ENCODE data around the gene GOLGA7B. TPM values are rescaled to one million over a fixed set of nuclear protein-coding genes. Genes with fewer than 3 reads are reported as not detected.

The GOLGA7B gene
- polyA plus RNA-seq (2011; rRNA removed) (not detected in 2 replicates), polyA minus RNA-seq (2011; rRNA and poly(A)+ RNA removed) (not detected in 2 replicates)

- DNase-seq (ENCODE audit: low read depth, low spot score): no peak
Observed at GRCh38 chr10:97849687-97850402, at the start of gene GOLGA7B. Gene GOLGA7B, plus strand, starts transcription at chr10:97849843. Its CDS starts 461 bp downstream, at chr10:97850304.

GRCh38 chr10:97800474-97800873 is 49.2 kb upstream of the GOLGA7B start:
- Histone ChIP-seq H3K9me3 (ENCODE audit: control insufficient read depth, insufficient read depth, low read length) (no peaks in the 10 kb centered on the region), H3K27ac (ENCODE audit: low read depth, low read length) (no peak overlapping the region), H3K4me3 (ENCODE audit: low read depth, low read length) (no peak overlapping the region), H3K27me3 (ENCODE audit: control insufficient read depth, insufficient read depth, low read length) (peaks cover 4% of the 10 kb centered on the region)
- POLR2A ChIA-PET: no interaction called here
- CTCF ChIA-PET: no interaction called here
- DNase-seq (ENCODE audit: low read depth, low spot score): no peak
- no peak for TF ChIP-seq CTCF (IDR thresholded peaks at IDR 0.05; ENCODE audit: low read depth, low read length)

More at GRCh38 chr10:97849687-97850402, at the start of gene GOLGA7B:
- 0 out of 2 replicates have a peak within 1 kb of the TSS, but pooled peaks have one; percentile 4 for H3K4me3 ChIP-seq (ENCODE audit: low read depth, low read length)
- CTCF ChIA-PET: interaction anchor here (0.6 to 1.5 kb wide), 2 partner anchors 58 to 460 kb away, joined by 3 read pairs; no protein-coding TSS in a partner anchor
- no peaks in the 10 kb centered on the region for H3K9me3 ChIP-seq (ENCODE audit: control insufficient read depth, insufficient read depth, low read length)
- POLR2A ChIA-PET: no interaction called here
- TF ChIP-seq CTCF (IDR thresholded peaks at IDR 0.05; ENCODE audit: low read depth, low read length): no peak
- H3K27ac ChIP-seq (ENCODE audit: low read depth, low read length): no peak within 1 kb of the TSS
- peaks cover 31% of the 10 kb centered on the region for H3K27me3 ChIP-seq (ENCODE audit: control insufficient read depth, insufficient read depth, low read length)

GRCh38 chr10:97801422-97801821 is 48.2 kb upstream of the GOLGA7B start:
- CTCF ChIA-PET: interaction anchor here (0.6 to 1.5 kb wide), 2 partner anchors 9 to 66 kb away, joined by 3 to 9 read pairs; no protein-coding TSS in a partner anchor
- Histone ChIP-seq H3K27ac (ENCODE audit: low read depth, low read length) (no peak overlapping the region), H3K27me3 (ENCODE audit: control insufficient read depth, insufficient read depth, low read length) (peaks cover 7% of the 10 kb centered on the region), H3K4me3 (ENCODE audit: low read depth, low read length) (no peak overlapping the region), H3K9me3 (ENCODE audit: control insufficient read depth, insufficient read depth, low read length) (no peaks in the 10 kb centered on the region)
- POLR2A ChIA-PET: no interaction called here
- TF ChIP-seq CTCF (IDR thresholded peaks at IDR 0.05; ENCODE audit: low read depth, low read length): no peak
- DNase-seq (ENCODE audit: low read depth, low spot score): no peak

- peaks cover 5% of the 10 kb centered on the region for H3K27me3 ChIP-seq (ENCODE audit: control insufficient read depth, insufficient read depth, low read length)
- POLR2A ChIA-PET: no interaction called here
- CTCF ChIA-PET: interaction anchor here (0.7 to 1.9 kb wide), 4 partner anchors 13 to 248 kb away, joined by 3 to 7 read pairs (median 4); no protein-coding TSS in a partner anchor
- no peaks in the 10 kb centered on the region for H3K9me3 ChIP-seq (ENCODE audit: control insufficient read depth, insufficient read depth, low read length)
- no peak for TF ChIP-seq CTCF (IDR thresholded peaks at IDR 0.05; ENCODE audit: low read depth, low read length)
- no peak overlapping the region for H3K27ac ChIP-seq (ENCODE audit: low read depth, low read length)
- DNase-seq (ENCODE audit: low read depth, low spot score): no peak
- no peak overlapping the region for H3K4me3 ChIP-seq (ENCODE audit: low read depth, low read length)
Observed at GRCh38 chr10:97805096-97805884, 44.4 kb upstream of the GOLGA7B start.

Measured in AG04450 (cell line).